Fibroblast of pulmonary artery (primary cell): Measurements from ENCODE around the gene RUFY1.
"Not testable (repeated sequence)": the region's sequence is repeated elsewhere in the genome, so short reads cannot be mapped to it uniquely, and the experiment has no call there.

Experiments used
- DNase-seq: peaks from one replicate; pipeline ENCODE4 v3.0.0-alpha.2; 2010; ENCODE audit warnings: low read depth
- H3K4me3 ChIP-seq: replicated peaks from 2 replicates; pipeline ENCODE4 v1.5.1; 2011; ENCODE audit warnings: low read depth, mild to moderate bottlenecking, control low read depth, low read length, moderate library complexity
- TF ChIP-seq, protein P1 (sequence below): IDR thresholded peaks from 2 replicates; pipeline ENCODE4 v1.5.1; 2011; ENCODE audit warnings: mild to moderate bottlenecking, control low read depth, low read length, inconsistent platforms; ENCODE audit errors: missing control alignments

RUFY1 gene, protein sequence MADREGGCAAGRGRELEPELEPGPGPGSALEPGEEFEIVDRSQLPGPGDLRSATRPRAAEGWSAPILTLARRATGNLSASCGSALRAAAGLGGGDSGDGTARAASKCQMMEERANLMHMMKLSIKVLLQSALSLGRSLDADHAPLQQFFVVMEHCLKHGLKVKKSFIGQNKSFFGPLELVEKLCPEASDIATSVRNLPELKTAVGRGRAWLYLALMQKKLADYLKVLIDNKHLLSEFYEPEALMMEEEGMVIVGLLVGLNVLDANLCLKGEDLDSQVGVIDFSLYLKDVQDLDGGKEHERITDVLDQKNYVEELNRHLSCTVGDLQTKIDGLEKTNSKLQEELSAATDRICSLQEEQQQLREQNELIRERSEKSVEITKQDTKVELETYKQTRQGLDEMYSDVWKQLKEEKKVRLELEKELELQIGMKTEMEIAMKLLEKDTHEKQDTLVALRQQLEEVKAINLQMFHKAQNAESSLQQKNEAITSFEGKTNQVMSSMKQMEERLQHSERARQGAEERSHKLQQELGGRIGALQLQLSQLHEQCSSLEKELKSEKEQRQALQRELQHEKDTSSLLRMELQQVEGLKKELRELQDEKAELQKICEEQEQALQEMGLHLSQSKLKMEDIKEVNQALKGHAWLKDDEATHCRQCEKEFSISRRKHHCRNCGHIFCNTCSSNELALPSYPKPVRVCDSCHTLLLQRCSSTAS

DNA sequence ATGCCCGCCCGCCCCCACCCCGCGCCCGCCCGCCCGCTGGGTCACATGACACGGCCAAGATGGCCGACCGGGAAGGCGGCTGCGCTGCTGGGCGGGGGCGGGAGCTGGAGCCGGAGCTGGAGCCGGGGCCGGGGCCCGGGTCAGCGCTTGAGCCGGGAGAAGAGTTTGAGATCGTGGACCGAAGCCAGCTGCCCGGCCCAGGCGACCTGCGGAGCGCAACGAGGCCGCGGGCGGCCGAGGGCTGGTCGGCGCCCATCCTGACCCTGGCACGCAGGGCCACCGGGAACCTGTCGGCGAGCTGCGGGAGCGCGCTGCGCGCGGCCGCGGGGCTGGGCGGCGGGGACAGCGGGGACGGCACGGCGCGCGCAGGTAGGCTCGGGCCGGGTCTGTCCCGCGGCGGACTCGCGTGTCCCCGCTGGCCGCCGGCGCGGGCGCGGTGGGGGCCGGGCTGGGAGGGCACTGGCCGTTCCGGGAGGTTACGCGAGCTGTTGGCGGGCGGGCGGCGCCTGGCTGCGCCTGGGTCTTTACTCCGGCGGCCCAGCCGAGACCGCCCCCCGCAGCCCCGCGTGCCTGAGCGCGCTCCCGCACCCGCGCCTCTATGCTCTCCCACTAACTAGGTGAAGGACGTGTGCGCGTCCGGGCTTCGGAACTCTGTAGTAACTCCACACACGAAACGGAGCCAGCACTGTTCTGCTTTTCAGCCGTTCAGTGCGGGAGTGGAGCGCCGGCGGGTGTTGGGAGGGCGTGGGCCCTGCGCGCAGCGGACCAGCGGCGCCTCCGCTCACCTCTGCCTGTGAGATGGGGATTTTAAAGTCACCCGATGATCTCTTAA, at the start of gene RUFY1:
Gene RUFY1 (plus strand): TSS at position 44 of the 832 bp plus-strand sequence. CDS start 16 bp downstream, at position 60.
- H3K4me3 ChIP-seq, result peak within 1 kb of the TSS; percentile 82
- DNase-seq, result peak; percentile 78
- TF ChIP-seq, protein P1, sequence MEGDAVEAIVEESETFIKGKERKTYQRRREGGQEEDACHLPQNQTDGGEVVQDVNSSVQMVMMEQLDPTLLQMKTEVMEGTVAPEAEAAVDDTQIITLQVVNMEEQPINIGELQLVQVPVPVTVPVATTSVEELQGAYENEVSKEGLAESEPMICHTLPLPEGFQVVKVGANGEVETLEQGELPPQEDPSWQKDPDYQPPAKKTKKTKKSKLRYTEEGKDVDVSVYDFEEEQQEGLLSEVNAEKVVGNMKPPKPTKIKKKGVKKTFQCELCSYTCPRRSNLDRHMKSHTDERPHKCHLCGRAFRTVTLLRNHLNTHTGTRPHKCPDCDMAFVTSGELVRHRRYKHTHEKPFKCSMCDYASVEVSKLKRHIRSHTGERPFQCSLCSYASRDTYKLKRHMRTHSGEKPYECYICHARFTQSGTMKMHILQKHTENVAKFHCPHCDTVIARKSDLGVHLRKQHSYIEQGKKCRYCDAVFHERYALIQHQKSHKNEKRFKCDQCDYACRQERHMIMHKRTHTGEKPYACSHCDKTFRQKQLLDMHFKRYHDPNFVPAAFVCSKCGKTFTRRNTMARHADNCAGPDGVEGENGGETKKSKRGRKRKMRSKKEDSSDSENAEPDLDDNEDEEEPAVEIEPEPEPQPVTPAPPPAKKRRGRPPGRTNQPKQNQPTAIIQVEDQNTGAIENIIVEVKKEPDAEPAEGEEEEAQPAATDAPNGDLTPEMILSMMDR, result no peak

DNA sequence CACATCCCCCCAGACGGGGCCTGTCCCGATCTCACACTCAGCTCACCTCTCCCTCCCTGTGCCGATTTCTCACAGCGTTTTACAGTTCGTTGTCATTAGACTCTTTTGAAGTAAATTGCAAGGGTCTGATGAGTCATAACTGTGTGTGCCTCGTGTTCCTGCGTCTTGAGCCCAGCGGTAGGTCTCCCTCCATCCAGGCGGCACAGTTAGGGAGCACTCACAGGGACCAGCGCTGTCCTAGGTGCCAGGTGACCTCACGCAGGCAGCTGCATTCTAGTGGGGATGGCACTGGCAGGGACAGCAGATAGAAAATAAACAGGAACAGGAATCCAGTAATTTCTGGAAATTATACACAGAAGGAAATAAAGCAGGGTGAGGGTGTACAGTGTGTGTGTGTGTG, 48.4 kb upstream of the RUFY1 start:
- not testable (repeated sequence) for DNase-seq, H3K4me3 ChIP-seq

DNA sequence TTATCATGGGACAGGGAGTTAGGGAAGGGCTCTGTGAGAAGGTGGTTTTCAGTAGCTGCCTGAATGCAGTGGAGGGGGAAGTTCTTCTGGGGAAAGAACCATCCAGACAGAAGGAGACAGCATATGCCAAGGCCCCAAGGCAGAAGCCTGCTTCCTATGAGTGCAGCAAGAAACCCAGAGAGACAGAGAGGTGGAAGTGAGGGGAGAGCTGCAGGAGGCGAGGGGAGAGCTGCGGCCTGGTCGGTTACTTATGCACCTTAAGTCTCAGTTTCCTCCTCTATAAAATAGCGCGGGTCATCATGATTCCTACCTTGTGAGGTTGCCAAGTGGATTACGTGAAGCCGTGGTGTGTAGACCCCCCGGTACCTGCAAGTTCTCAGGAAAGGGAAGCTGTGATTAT, 47.9 kb upstream of the RUFY1 start:
- H3K4me3 ChIP-seq, DNase-seq: not testable (repeated sequence)

DNA sequence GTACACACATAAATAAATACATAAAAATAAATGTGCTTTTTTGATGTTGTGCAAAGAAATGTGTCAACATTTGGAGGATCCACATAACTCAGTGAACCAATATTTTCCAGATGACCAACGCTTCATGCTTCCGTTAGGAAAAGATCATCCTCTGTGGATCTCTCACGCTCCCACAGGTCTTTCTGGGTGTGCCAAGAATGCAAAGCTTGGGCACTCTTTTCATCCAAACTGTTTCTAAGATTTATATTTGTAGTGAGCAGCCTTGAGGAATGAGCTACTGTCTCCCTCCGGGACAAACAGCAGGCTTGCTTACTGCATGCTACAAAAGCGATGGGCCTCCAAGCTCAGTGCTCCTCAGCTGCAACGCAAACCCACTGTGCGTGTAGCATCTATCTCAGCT, 46.2 kb upstream of the RUFY1 start:
- no peak for DNase-seq
- TF ChIP-seq, protein P1, result no peak
- H3K4me3 ChIP-seq, result no peak overlapping the region

DNA sequence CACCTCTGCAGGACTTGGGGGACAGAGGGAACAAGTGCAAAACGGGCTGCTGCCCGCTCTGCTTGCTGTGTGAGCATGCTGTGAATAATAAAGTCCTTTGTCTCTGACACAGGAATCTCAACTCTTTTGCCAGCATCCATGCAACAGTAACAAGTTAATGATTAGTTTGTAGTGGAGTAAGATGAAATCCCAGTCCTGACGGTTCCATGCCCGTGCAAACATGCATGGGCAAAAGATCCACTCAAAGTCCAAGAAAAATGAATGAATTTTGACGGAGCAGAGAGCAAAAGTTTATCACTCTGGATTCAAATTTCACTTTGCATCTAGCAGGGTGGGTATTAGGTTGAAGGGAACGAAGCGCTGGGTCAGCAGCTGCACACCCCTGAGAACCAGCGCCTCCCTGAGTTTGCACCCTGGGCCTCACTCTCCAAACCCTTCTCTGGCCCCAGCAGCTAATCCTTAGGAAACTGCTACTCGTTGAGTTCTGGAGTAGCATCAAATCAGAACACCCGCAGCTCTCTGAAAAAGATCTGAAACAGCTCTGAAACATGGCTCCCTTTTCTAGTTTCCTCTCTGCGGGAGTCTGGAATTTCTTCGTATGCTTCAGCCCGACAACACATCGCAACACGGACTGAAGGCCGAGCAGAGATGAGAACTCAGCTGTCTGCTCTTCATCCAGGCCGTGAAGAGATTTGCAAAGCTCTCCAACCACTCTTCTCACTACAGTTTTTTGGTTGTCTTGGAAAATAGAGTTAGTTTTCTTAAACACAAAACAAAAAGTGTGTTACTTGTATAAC, 45.6 kb upstream of the RUFY1 start:
- H3K4me3 ChIP-seq, result no peak overlapping the region
- DNase-seq, result no peak
- TF ChIP-seq, protein P1, result no peak

DNA sequence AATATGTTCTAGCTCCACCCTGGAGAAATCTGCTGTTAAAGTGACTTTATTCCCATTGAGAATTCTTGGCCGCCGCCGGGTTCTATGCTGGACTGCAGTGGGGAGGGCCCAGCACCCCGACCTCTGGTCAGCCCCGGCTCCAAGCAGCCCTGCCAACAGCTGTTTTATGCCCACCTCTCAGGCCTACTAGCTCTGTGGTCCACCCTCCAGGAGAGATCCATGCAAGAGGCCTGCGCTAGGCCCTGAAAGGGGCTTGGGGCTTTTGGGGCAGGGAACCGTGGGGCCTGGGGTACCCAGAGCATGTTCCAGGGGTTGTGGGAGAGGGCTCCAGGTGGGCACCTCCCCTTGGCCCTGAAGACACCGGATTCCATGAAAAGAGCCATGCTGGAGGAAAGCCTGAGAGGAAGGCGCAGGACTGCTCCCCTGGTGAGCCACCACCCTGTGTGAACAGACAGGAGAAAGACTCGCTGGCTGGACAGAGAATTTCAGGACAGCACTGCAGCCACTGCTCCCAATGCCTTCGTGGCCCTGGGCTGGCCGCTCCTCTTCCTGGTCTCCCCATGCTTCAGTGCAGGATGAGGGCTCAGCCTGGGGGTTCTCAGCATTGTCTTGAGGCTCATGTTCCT, 44.6 kb upstream of the RUFY1 start:
- TF ChIP-seq, protein P1, result no peak
- no peak for DNase-seq
- H3K4me3 ChIP-seq, result no peak overlapping the region

DNA sequence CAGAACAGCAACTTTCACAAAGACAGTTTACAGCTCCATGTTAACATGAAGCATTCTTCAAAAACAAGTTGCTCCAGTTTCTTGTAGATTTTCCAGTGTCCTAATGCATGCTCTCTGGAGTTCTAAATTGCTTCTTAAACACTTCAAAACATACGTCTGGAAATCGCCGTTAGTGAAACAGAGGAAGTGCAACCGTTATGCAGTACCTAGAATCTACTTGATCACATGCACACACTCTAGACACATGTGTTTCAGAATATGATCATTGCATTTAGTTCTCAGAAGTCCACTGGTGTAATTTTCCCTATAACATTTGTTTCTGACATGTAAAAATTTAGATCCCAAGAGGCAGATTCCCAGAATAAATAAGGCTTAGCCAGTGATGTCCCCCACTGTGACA, 41.1 kb upstream of the RUFY1 start:
- H3K4me3 ChIP-seq, result no peak overlapping the region
- DNase-seq, result no peak
- TF ChIP-seq, protein P1, result no peak
